GM10248 (cell line): ENCODE results near the gene FCHSD1.

ENCODE experiments used
- CTCF ChIA-PET: fragments of 300-600 bp; sonication (Branson Sonifier 250); formaldehyde crosslinking; extraction: SDS; loops from one replicate; lab custom pipeline; 2021; ENCODE audit warnings: antibody characterized with exemption; lab: Yijun Ruan, JAX
- POLR2A ChIA-PET: fragments of 350-650 bp; sonication (Branson Sonifier 250); formaldehyde crosslinking; extraction: SDS; loops from one replicate; lab custom pipeline; 2020; ENCODE audit warnings: antibody characterized with exemption; lab: Yijun Ruan, JAX
- DNase-seq: peaks from one replicate; pipeline ENCODE4 v3.0.0; 2012; ENCODE audit errors: extremely low spot score
- CTCF ChIP-seq: IDR thresholded peaks from 2 replicates; pipeline ENCODE4 v1.5.1; 2012; ENCODE audit warnings: mild to moderate bottlenecking, low read depth; ENCODE audit errors: extremely low read depth, missing control alignments, control extremely low read depth

Gene FCHSD1

GRCh38 chr5:141640698-141641097 lies 10.5 kb downstream of the FCHSD1 start:
- CTCF ChIA-PET = interaction anchor here (1.2 to 26.1 kb wide), 5 partner anchors 9 to 49 kb away, joined by 4 to 442 read pairs (median 11); partner anchors contain the start of genes DIAPH1 and FCHSD1
- TF ChIP-seq CTCF = no peak
- POLR2A ChIA-PET = interaction anchor here (0.6 kb wide), 1 partner anchor 349 kb away, joined by 5 read pairs; no protein-coding TSS in a partner anchor
- DNase-seq = no peak

GRCh38 chr5:141640051-141640415 lies 11.2 kb downstream of the FCHSD1 start:
- ChIA-PET POLR2A (no interaction called here), CTCF (interaction anchor here (1.0 to 26.1 kb wide), 5 partner anchors 8 to 48 kb away, joined by 3 to 442 read pairs (median 11); partner anchors contain the start of genes DIAPH1 and FCHSD1)
- no peak for DNase-seq
- no peak for TF ChIP-seq CTCF

GRCh38 chr5:141639357-141640050 lies 11.7 kb downstream of the FCHSD1 start:
- no peak for TF ChIP-seq CTCF
- ChIA-PET POLR2A (no interaction called here), CTCF (interaction anchor here (1.0 to 26.1 kb wide), 6 partner anchors 8 to 75 kb away, joined by 3 to 442 read pairs (median 15); partner anchors contain the start of genes DIAPH1 and FCHSD1)
- no peak for DNase-seq

GRCh38 chr5:141638771-141639170 lies 12.4 kb downstream of the FCHSD1 start:
- no peak for TF ChIP-seq CTCF
- POLR2A ChIA-PET = no interaction called here
- DNase-seq = no peak
- CTCF ChIA-PET = interaction anchor here (1.0 to 26.1 kb wide), 7 partner anchors 9 to 240 kb away, joined by 3 to 442 read pairs (median 14); partner anchors contain the start of genes DIAPH1 and FCHSD1

GRCh38 chr5:141637767-141638419 lies 13.3 kb downstream of the FCHSD1 start:
- CTCF ChIA-PET = interaction anchor here (0.8 to 26.1 kb wide), 13 partner anchors 10 to 331 kb away, joined by 3 to 442 read pairs (median 4); partner anchors contain the start of genes DIAPH1, FCHSD1, PCDHGA10 and RNF14
- POLR2A ChIA-PET = interaction anchor here (1.8 kb wide), 1 partner anchor 19 kb away, joined by 7 read pairs; the partner anchor contains the start of gene DIAPH1
- DNase-seq = peak; percentile 66
- TF ChIP-seq CTCF = peak; percentile 50

GRCh38 chr5:141637123-141637766 lies 14.0 kb downstream of the FCHSD1 start:
- TF ChIP-seq CTCF = no peak
- POLR2A ChIA-PET = interaction anchor here (0.6 to 1.8 kb wide), 4 partner anchors 14 to 331 kb away, joined by 4 to 9 read pairs (median 6); partner anchors contain the start of genes DIAPH1 and FCHSD1
- CTCF ChIA-PET = interaction anchor here (0.8 to 26.1 kb wide), 23 partner anchors 11 to 331 kb away, joined by 3 to 442 read pairs (median 4); partner anchors contain the start of genes DIAPH1, FCHSD1, PCDHGA10 and PCDHGA11
- no peak for DNase-seq
